BLaER1 (cell line): ENCODE results near the gene ING3.

ENCODE experiments used
- H3K27ac ChIP-seq: shearing (Covaris generic); formaldehyde crosslinking; 2 replicates; pipeline ENCODE4 v1.8.1; 2022
- H3K27me3 ChIP-seq: shearing (Covaris generic); formaldehyde crosslinking; 2 replicates; pipeline ENCODE4 v1.8.1; 2022
- H3K36me3 ChIP-seq: shearing (Covaris generic); formaldehyde crosslinking; 2 replicates; pipeline ENCODE4 v1.8.1; 2022
- H3K4me1 ChIP-seq: shearing (Covaris generic); formaldehyde crosslinking; 2 replicates; pipeline ENCODE4 v1.8.1; 2022
- H3K4me2 ChIP-seq: shearing (Covaris generic); formaldehyde crosslinking; 2 replicates; pipeline ENCODE4 v1.8.1; 2022
- H3K4me3 ChIP-seq: shearing (Covaris generic); formaldehyde crosslinking; 2 replicates; pipeline ENCODE4 v1.8.1; 2022
- H3K9ac ChIP-seq: shearing (Covaris generic); formaldehyde crosslinking; 2 replicates; pipeline ENCODE4 v1.8.1; 2022
- H3K9me3 ChIP-seq: shearing (Covaris generic); formaldehyde crosslinking; 2 replicates; pipeline ENCODE4 v1.8.1; 2022
- H4K20me1 ChIP-seq: shearing (Covaris generic); formaldehyde crosslinking; 2 replicates; pipeline ENCODE4 v1.8.1; 2022
- Cebpa-rat ChIP-seq: shearing (Covaris generic); IDR thresholded peaks from 2 replicates; pipeline ENCODE4 v1.8.1; 2022

Gene ING3

DNA sequence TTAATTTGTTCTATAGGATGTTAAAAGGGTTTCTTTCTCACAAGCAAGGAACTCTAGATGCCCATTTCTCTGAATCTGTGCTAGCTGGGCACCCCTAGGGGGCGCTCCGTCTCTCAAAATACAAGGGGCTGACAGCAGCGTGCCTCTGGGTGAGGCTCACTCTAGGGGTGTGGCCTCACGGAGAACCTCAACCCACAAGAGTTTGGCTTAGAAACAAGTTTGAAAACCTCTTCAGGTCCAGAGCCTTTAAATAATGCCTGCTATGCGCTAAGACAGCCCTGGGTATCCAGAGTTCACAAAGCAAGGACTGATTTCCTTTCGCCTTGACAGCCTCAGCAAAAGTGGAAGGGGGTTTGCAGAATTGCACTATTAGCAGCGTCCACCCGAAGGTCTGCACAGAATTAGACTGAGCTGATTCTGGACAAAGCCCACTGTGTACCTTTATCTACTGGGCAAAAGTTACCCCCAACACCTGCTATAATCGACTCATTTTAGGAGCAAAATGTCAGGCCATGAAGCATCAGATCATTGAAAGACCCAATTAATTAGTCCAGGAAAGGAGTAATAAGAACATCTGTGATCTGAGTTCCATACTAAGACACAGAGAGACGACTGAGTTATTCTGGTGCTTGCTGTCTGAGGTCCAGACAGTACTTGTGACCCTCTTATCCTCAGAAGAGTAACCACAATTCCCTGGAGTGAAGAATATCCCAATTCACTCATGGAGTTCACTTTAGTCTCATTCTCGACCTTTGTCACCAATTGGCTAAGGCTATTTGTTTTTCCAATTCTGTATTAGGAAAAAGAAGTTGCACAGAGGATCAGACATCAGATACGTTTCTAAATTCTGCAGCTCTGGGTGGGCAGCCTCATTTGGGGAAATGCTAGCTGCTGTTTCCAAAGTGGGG lies 37.4 kb downstream of the ING3 start:
- H3K4me1 ChIP-seq: peaks cover 30% of the 10 kb centered on the region
- no peaks in the 10 kb centered on the region for H3K9me3 ChIP-seq
- no peaks in the 10 kb centered on the region for H4K20me1 ChIP-seq
- H3K27ac ChIP-seq: no peak overlapping the region
- H3K4me2 ChIP-seq: peak overlapping the region; percentile 92
- TF ChIP-seq Cebpa-rat: no peak
- peaks cover 28% of the 10 kb centered on the region for H3K27me3 ChIP-seq
- H3K36me3 ChIP-seq: no peaks in the 10 kb centered on the region
- peak overlapping the region; percentile 58 for H3K4me3 ChIP-seq
- H3K9ac ChIP-seq: no peak overlapping the region; the same call in 1 of the 2 replicates

- TF ChIP-seq Cebpa-rat: no peak
- no peak within 1 kb of the TSS for H3K27ac ChIP-seq
- no peak within 1 kb of the TSS; the same call in 1 of the 2 replicates for H3K9ac ChIP-seq
- H4K20me1 ChIP-seq: no peaks in the 10 kb centered on the region
- H3K36me3 ChIP-seq: no peaks in the 10 kb centered on the region
- H3K4me3 ChIP-seq: peak within 1 kb of the TSS; percentile 58
- peaks cover 30% of the 10 kb centered on the region for H3K4me1 ChIP-seq
- peaks cover 28% of the 10 kb centered on the region for H3K27me3 ChIP-seq
- H3K9me3 ChIP-seq: no peaks in the 10 kb centered on the region
- peak within 1 kb of the TSS; percentile 92 for H3K4me2 ChIP-seq
Observed at GRCh38 chr7:120988591-120989256, 38.1 kb downstream of the ING3 start, which contains the start of gene CPED1. CPED1 (plus strand) TSS chr7:120988711; CDS start chr7:120989622, 911 bp downstream.

DNA sequence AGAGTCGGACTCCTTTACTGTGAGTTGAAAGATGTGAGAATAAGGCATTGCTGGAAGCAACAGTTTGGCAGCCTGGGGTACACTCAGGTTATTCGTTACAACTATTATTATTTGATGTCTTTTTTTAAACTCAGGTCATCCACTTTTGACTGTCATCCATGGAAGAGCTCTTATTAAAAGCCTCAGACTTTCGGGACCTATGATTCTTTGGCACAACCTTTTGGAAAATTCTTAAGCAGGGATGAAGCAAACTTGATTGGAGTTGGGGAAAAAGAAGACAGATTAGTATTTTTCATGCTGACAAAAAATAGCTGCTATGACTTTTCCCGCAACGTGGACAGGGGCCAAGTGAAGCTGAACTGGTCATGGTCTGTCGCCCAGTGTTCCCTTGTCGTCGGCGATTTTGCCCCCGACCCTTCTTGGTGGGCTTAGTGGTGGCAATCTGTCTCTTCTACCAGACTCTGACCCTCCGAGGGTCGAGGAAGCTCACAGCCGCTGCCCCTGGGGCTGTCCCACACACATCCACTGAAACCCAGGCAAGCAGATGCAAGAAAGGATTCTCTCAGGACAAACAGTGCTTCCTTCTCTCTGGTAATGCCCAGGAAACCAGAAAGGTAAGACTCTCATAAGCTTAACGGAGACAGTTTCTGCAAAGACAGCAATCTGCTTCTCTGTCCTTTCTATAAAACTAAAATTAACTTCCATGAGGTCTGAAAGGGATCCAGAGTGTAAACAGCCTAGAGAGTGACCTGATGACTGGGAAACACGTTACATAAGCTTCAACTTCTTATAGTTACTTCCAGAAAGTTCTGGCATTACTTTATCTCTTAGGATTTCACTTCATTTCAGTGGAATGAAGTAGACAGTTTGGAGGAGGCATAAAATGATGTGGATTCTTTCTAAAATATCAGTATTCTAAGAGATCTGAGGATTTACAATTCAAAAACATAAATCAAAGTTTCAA lies 39.0 kb downstream of the ING3 start:
- Histone ChIP-seq H3K9ac (no peak overlapping the region), H3K4me2 (peak overlapping the region; percentile 92), H3K27ac (no peak overlapping the region)

GRCh38 chr7:120990468-120991118 lies 40.0 kb downstream of the ING3 start:
- H3K4me3 ChIP-seq: no peak overlapping the region
- no peaks in the 10 kb centered on the region for H4K20me1 ChIP-seq
- no peak overlapping the region for H3K27ac ChIP-seq
- no peaks in the 10 kb centered on the region for H3K36me3 ChIP-seq
- H3K9ac ChIP-seq: no peak overlapping the region
- H3K4me1 ChIP-seq: peaks cover 40% of the 10 kb centered on the region
- H3K4me2 ChIP-seq: 0 out of 2 replicates have a peak overlapping the region, but pooled peaks have one; percentile 1
- TF ChIP-seq Cebpa-rat: no peak
- no peaks in the 10 kb centered on the region for H3K9me3 ChIP-seq
- H3K27me3 ChIP-seq: peaks cover 28% of the 10 kb centered on the region

More for the DNA sequence above, 39.0 kb downstream of the ING3 start:
- H4K20me1 ChIP-seq: no peaks in the 10 kb centered on the region
- H3K4me1 ChIP-seq: peaks cover 30% of the 10 kb centered on the region
- H3K9me3 ChIP-seq: no peaks in the 10 kb centered on the region
- peak overlapping the region; percentile 58; the same call in 1 of the 2 replicates for H3K4me3 ChIP-seq
- no peaks in the 10 kb centered on the region for H3K36me3 ChIP-seq
- peaks cover 28% of the 10 kb centered on the region for H3K27me3 ChIP-seq
- no peak for TF ChIP-seq Cebpa-rat

DNA sequence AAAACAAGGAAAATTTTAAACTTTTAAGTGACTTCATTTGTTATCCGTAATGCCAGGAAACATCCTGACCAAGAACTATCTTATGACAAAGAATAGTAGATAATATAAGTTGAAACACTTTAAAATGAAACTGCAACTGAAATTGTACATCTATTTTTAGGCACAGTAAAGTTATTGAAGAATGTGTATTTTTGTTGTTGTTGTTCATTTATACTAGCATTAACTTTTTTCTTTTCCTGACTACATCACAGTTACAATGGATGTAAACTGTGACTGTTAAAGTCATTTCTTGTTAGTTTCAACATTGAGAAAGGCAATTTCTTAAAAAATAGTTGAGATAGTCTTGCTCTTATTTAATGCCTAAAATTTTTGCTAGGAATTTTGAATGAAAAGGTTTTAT lies 40.6 kb downstream of the ING3 start:
- Histone ChIP-seq H3K36me3 (no peaks in the 10 kb centered on the region), H3K4me3 (no peak overlapping the region), H3K4me1 (peaks cover 46% of the 10 kb centered on the region), H3K9me3 (no peaks in the 10 kb centered on the region), H4K20me1 (no peaks in the 10 kb centered on the region), H3K27ac (no peak overlapping the region), H3K9ac (no peak overlapping the region), H3K4me2 (0 out of 2 replicates have a peak overlapping the region, but pooled peaks have one; percentile 1), H3K27me3 (peaks cover 28% of the 10 kb centered on the region)
- TF ChIP-seq Cebpa-rat: no peak

- H3K36me3 ChIP-seq: no peaks in the 10 kb centered on the region
- peaks cover 50% of the 10 kb centered on the region for H3K4me1 ChIP-seq
- no peak overlapping the region for H3K4me3 ChIP-seq
- H3K27ac ChIP-seq: no peak overlapping the region
- no peak for TF ChIP-seq Cebpa-rat
- no peaks in the 10 kb centered on the region for H3K9me3 ChIP-seq
- 0 out of 2 replicates have a peak overlapping the region, but pooled peaks have one; percentile 1 for H3K4me2 ChIP-seq
- H4K20me1 ChIP-seq: no peaks in the 10 kb centered on the region
- H3K9ac ChIP-seq: no peak overlapping the region
- H3K27me3 ChIP-seq: peaks cover 28% of the 10 kb centered on the region
Observed at GRCh38 chr7:120991581-120991980, 41.0 kb downstream of the ING3 start.

- peaks cover 58% of the 10 kb centered on the region for H3K4me1 ChIP-seq
- H3K9me3 ChIP-seq: no peaks in the 10 kb centered on the region
- no peak overlapping the region for H3K9ac ChIP-seq
- H4K20me1 ChIP-seq: no peaks in the 10 kb centered on the region
- no peak overlapping the region for H3K27ac ChIP-seq
- H3K4me3 ChIP-seq: no peak overlapping the region
- H3K4me2 ChIP-seq: no peak overlapping the region
- H3K27me3 ChIP-seq: peaks cover 28% of the 10 kb centered on the region
- H3K36me3 ChIP-seq: no peaks in the 10 kb centered on the region
- no peak for TF ChIP-seq Cebpa-rat
Observed at GRCh38 chr7:120992272-120992964, 41.8 kb downstream of the ING3 start.

GRCh38 chr7:120992965-120993494 lies 42.5 kb downstream of the ING3 start:
- H4K20me1 ChIP-seq: no peaks in the 10 kb centered on the region
- H3K9me3 ChIP-seq: no peaks in the 10 kb centered on the region
- H3K4me1 ChIP-seq: peaks cover 61% of the 10 kb centered on the region
- H3K4me3 ChIP-seq: no peak overlapping the region
- no peak overlapping the region for H3K27ac ChIP-seq
- H3K4me2 ChIP-seq: no peak overlapping the region
- TF ChIP-seq Cebpa-rat: no peak
- no peak overlapping the region for H3K9ac ChIP-seq
- no peaks in the 10 kb centered on the region for H3K36me3 ChIP-seq
- H3K27me3 ChIP-seq: peaks cover 26% of the 10 kb centered on the region
